GM23338 (cell line): ENCODE measurements around the gene CEACAM16. TPM values are rescaled to one million over a fixed set of nuclear protein-coding genes. Genes with fewer than 3 reads are reported as not detected.
A peak's percentile ranks its signal among the peaks of the same experiment; 100 is the strongest.
"Not testable (repeated sequence)": the region's sequence is repeated elsewhere in the genome, so short reads cannot be mapped to it uniquely, and the experiment has no call there.

Experiments used
- ATAC-seq: fragments of 200-7000 bp; cut with Tn5 transposase; 3 replicates; pipeline ENCODE4 v1.9.1; 2020
- DNase-seq: peaks from one replicate; pipeline ENCODE4 v3.0.0-alpha.2; 2015; ENCODE audit warnings: low spot score
- H2AFZ ChIP-seq: fragments of 200-600 bp; sonication (generic); 2 replicates; pipeline ENCODE4 v1.8.0; 2016; ENCODE audit warnings: antibody characterized with exemption, mild to moderate bottlenecking, moderate library complexity
- H3F3A ChIP-seq: fragments of 200-600 bp; sonication (generic); replicated peaks from 2 replicates; pipeline ENCODE4 v1.8.0; 2017; ENCODE audit warnings: antibody characterized with exemption, mixed run types, low read depth
- H3K27ac ChIP-seq: fragments of 200-600 bp; sonication (generic); 2 replicates; pipeline ENCODE4 v1.6.1; 2016; ENCODE audit warnings: low read depth
- H3K27me3 ChIP-seq: fragments of 200-600 bp; sonication (generic); 2 replicates; pipeline ENCODE4 v1.8.0; 2016; ENCODE audit warnings: mild to moderate bottlenecking, mixed run types, moderate library complexity; ENCODE audit not compliant: insufficient read depth
- H3K36me3 ChIP-seq: fragments of 200-600 bp; sonication (generic); 2 replicates; pipeline ENCODE4 v1.8.0; 2016; ENCODE audit warnings: mild to moderate bottlenecking; ENCODE audit not compliant: insufficient read depth
- H3K4me1 ChIP-seq: fragments of 200-600 bp; sonication (generic); 2 replicates; pipeline ENCODE4 v1.8.0; 2016; ENCODE audit warnings: mild to moderate bottlenecking, moderate library complexity; ENCODE audit not compliant: insufficient read depth
- H3K4me2 ChIP-seq: fragments of 200-600 bp; sonication (generic); 2 replicates; pipeline ENCODE4 v1.7.1; 2017; ENCODE audit warnings: mixed run types
- H3K4me3 ChIP-seq: fragments of 200-600 bp; sonication (generic); 2 replicates; pipeline ENCODE4 v1.6.1; 2016; ENCODE audit warnings: mixed run types
- H3K79me2 ChIP-seq: fragments of 200-600 bp; sonication (generic); replicated peaks from 2 replicates; pipeline ENCODE4 v1.8.0; 2017; ENCODE audit warnings: mild to moderate bottlenecking; ENCODE audit not compliant: insufficient read depth
- H3K9me2 ChIP-seq: fragments of 200-600 bp; sonication (generic); 2 replicates; pipeline ENCODE4 v1.8.0; 2017; ENCODE audit not compliant: insufficient read depth
- H4K20me1 ChIP-seq: fragments of 200-600 bp; sonication (generic); replicated peaks from 2 replicates; pipeline ENCODE4 v1.8.0; 2017; ENCODE audit warnings: mild to moderate bottlenecking; ENCODE audit not compliant: insufficient read depth
- H3K27ac Mint-ChIP-seq: 2 replicates; pipeline ENCODE4 v1.8.0; 2020; ENCODE audit warnings: inconsistent platforms, mild to moderate bottlenecking, moderate library complexity, mixed read lengths
- H3K27me3 Mint-ChIP-seq: 3 replicates; pipeline ENCODE4 v1.8.0; 2022; ENCODE audit warnings: low read depth, mild to moderate bottlenecking, moderate library complexity, mixed read lengths, inconsistent platforms; ENCODE audit not compliant: insufficient read depth, poor library complexity
- H3K36me3 Mint-ChIP-seq: 3 replicates; pipeline ENCODE4 v1.8.0; 2021; ENCODE audit warnings: low read depth, mild to moderate bottlenecking, inconsistent platforms, moderate library complexity, mixed read lengths
- H3K4me1 Mint-ChIP-seq: 3 replicates; pipeline ENCODE4 v1.8.0; 2020; ENCODE audit warnings: mild to moderate bottlenecking, inconsistent platforms, mixed read lengths
- H3K4me3 Mint-ChIP-seq: 3 replicates; pipeline ENCODE4 v1.8.0; 2021; ENCODE audit warnings: moderate library complexity, mild to moderate bottlenecking, inconsistent platforms, mixed read lengths
- H3K9me3 Mint-ChIP-seq: 3 replicates; pipeline ENCODE4 v1.8.0; 2020; ENCODE audit warnings: moderate library complexity, mild to moderate bottlenecking, inconsistent platforms, mixed read lengths
- CREB1 ChIP-seq: fragments of 250-450 bp; sonication (Bioruptor Pico); IDR thresholded peaks from 2 replicates; pipeline ENCODE4 v1.5.0; 2020; ENCODE audit warnings: low read depth, mild to moderate bottlenecking, moderate library complexity
- EZH2 ChIP-seq: fragments of 200-600 bp; sonication (generic); IDR thresholded peaks from one replicate; pipeline ENCODE4 v1.8.0; 2017; ENCODE audit warnings: antibody characterized with exemption, mild to moderate bottlenecking, low read depth; ENCODE audit not compliant: unreplicated experiment
- EZH2phosphoT487 ChIP-seq: fragments of 200-600 bp; sonication (generic); IDR thresholded peaks from one replicate; pipeline ENCODE4 v1.8.1; 2018; ENCODE audit warnings: antibody characterized with exemption; ENCODE audit not compliant: unreplicated experiment
- JUNB ChIP-seq: IDR thresholded peaks from one replicate; pipeline ENCODE4 v1.6.1; 2016; ENCODE audit warnings: antibody characterized with exemption; ENCODE audit not compliant: unreplicated experiment
- POLR2AphosphoS5 ChIP-seq: IDR thresholded peaks from 2 replicates; pipeline ENCODE4 v1.6.1; 2016; ENCODE audit warnings: antibody characterized with exemption, low read depth
- STAT1 ChIP-seq: IDR thresholded peaks from one replicate; pipeline ENCODE4 v1.6.1; 2016; ENCODE audit warnings: antibody characterized with exemption; ENCODE audit not compliant: unreplicated experiment
- ZNF114 ChIP-seq: fragments of 250-450 bp; sonication (Bioruptor Pico); IDR thresholded peaks from 2 replicates; pipeline ENCODE4 v1.5.0; 2020; ENCODE audit warnings: mild to moderate bottlenecking, moderate library complexity
- polyA plus RNA-seq: library from polyadenylated mRNA; unstranded; fragments of >200 nt; fragmentation: Nextera tagmentation; extraction: Ambion mirVana; gene quantifications from 2 replicates; pipeline ENCODE4 v1.2.1, GENCODE V29; 2016
- total RNA-seq: library from RNA; depleted of rRNA; stranded (reverse); fragments of >200 nt; shearing (Covaris generic); gene quantifications from 2 replicates; pipeline ENCODE4 v1.2.3, GENCODE V29; 2014
- TF ChIP-seq, protein P1 (sequence below): IDR thresholded peaks from 2 replicates; pipeline ENCODE4 v1.6.1; 2016; ENCODE audit warnings: antibody characterized with exemption
- TF ChIP-seq, protein P2 (sequence below): fragments of 250-450 bp; sonication (Bioruptor Pico); IDR thresholded peaks from 2 replicates; pipeline ENCODE4 v1.5.0; 2020; ENCODE audit warnings: mild to moderate bottlenecking, moderate library complexity
- TF ChIP-seq, protein P3 (sequence below), 2 experiments: fragments of 200-600 bp in 1 of 2; sonication (generic) in 1 of 2; conservative IDR thresholded peaks; 2 replicates each; pipeline versions ENCODE4 v1.5.1 to v1.6.1; 2016 to 2017; ENCODE audit warnings: antibody characterized with exemption in 2 of 2, low read depth in 2 of 2, mild to moderate bottlenecking in 2 of 2, moderate library complexity in 1 of 2

The CEACAM16 gene
- total and polyA plus RNA-seq, 2 experiments from 2014 or later = not detected

DNA sequence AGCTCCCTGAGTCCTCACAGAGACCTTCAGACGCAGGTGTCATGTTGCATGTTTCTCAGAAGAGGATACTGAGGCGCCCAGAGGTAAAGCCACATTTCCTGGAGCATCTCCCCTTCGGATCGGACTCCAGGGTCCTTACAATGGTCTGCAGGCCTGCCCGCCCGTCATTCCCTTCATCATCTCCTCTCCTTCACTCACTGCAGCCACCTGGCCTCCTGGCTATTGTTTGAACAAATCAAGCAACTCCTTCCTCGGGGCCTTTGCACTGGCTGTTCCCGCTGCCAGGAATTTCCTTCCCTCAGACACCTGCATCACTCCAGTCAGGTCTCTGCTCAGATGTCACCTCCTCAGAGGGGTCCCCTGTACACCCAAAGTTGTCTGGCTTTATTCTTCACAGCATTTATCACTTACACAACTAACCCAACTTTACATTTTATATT lies 20.3 kb downstream of the CEACAM16 start (continued):
- TF ChIP-seq EZH2phosphoT487 (no peak), ZNF114 (CRISPR knock-in tag) (no peak)

DNA sequence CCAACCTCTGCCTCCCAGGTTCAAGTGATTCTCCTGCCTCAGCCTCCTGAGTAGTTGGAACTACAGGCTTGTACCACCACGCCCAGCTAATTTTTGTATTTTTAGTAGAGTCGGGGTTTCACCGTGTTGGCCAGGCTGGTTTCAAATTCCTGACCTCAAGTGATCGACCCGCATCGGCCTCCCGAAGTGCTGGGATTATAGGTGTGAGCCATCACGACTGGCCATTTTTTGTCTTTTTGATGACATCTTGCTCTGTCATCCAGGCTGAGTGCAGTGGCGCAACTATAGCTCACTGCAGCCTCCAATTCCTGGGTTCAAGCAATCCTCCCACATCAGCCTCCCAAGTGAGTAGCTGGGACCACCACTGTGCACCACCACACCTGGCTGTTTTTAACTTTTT lies 21.4 kb downstream of the CEACAM16 start:
- H3K27me3 ChIP-seq, H3K4me2 ChIP-seq, H3K27ac ChIP-seq, H3K4me1 Mint-ChIP-seq, H3K36me3 ChIP-seq, ATAC-seq, H3K4me3 Mint-ChIP-seq, H3K36me3 Mint-ChIP-seq, H3K4me3 ChIP-seq, H3F3A ChIP-seq, H3K27ac Mint-ChIP-seq, H4K20me1 ChIP-seq, H3K79me2 ChIP-seq, DNase-seq, H2AFZ ChIP-seq, H3K9me3 Mint-ChIP-seq, H3K9me2 ChIP-seq: not testable (repeated sequence)
- peaks cover 23% of the 10 kb centered on the region for H3K27me3 Mint-ChIP-seq
- H3K4me1 ChIP-seq = peaks cover 15% of the 10 kb centered on the region

DNA sequence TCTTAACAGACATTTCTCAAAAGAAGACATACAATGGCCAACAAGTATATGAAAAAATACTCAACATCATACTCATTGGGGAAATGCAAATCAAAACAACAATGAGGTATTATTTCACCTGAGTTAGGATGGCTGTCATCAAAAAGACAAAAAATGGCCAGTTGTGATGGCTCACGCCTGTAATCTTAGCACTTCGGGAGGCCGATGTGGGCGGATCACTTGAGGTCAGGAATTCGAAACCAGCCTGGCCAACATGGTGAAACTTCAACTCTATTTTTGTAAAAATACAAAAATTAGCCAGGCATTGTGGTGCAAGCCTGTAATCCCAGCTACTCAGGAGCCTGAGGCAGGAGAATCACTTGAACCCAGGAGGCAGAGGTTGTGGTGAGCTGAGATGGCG lies 22.0 kb downstream of the CEACAM16 start:
- Mint-ChIP-seq H3K27ac (no peak overlapping the region), H3K36me3 (no peaks in the 10 kb centered on the region; the same call in 2 of the 3 replicates), H3K27me3 (peaks cover 23% of the 10 kb centered on the region), H3K4me1 (peaks cover 8% of the 10 kb centered on the region), H3K4me3 (no peak overlapping the region), H3K9me3 (0 out of 3 replicates have a peak, but pooled peaks cover 1% of the 10 kb centered on the region)
- 0 out of 2 replicates have a peak, but pooled peaks cover 6% of the 10 kb centered on the region for H3K27me3 ChIP-seq
- no peak overlapping the region for H3K4me2 ChIP-seq
- no peak overlapping the region for H3K4me3 ChIP-seq
- DNase-seq (no peak), ATAC-seq (no peak)
- H4K20me1 ChIP-seq = no peaks in the 10 kb centered on the region
- no peaks in the 10 kb centered on the region for H3F3A ChIP-seq
- H2AFZ ChIP-seq = peak overlapping the region; percentile 83
- H3K9me2 ChIP-seq = no peaks in the 10 kb centered on the region
- peaks cover 15% of the 10 kb centered on the region for H3K4me1 ChIP-seq
- no peaks in the 10 kb centered on the region; the same call in 1 of the 2 replicates for H3K36me3 ChIP-seq
- no peak overlapping the region for H3K27ac ChIP-seq
- no peaks in the 10 kb centered on the region for H3K79me2 ChIP-seq
- TF ChIP-seq EZH2 = no peak
- TF ChIP-seq EZH2phosphoT487 = no peak
- TF ChIP-seq POLR2AphosphoS5 = no peak
- TF ChIP-seq JUNB = no peak
- no peak for TF ChIP-seq STAT1
- no peak for TF ChIP-seq CREB1 (CRISPR knock-in tag)
- TF ChIP-seq, protein P1, sequence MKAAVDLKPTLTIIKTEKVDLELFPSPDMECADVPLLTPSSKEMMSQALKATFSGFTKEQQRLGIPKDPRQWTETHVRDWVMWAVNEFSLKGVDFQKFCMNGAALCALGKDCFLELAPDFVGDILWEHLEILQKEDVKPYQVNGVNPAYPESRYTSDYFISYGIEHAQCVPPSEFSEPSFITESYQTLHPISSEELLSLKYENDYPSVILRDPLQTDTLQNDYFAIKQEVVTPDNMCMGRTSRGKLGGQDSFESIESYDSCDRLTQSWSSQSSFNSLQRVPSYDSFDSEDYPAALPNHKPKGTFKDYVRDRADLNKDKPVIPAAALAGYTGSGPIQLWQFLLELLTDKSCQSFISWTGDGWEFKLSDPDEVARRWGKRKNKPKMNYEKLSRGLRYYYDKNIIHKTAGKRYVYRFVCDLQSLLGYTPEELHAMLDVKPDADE = no peak
- TF ChIP-seq, protein P2, sequence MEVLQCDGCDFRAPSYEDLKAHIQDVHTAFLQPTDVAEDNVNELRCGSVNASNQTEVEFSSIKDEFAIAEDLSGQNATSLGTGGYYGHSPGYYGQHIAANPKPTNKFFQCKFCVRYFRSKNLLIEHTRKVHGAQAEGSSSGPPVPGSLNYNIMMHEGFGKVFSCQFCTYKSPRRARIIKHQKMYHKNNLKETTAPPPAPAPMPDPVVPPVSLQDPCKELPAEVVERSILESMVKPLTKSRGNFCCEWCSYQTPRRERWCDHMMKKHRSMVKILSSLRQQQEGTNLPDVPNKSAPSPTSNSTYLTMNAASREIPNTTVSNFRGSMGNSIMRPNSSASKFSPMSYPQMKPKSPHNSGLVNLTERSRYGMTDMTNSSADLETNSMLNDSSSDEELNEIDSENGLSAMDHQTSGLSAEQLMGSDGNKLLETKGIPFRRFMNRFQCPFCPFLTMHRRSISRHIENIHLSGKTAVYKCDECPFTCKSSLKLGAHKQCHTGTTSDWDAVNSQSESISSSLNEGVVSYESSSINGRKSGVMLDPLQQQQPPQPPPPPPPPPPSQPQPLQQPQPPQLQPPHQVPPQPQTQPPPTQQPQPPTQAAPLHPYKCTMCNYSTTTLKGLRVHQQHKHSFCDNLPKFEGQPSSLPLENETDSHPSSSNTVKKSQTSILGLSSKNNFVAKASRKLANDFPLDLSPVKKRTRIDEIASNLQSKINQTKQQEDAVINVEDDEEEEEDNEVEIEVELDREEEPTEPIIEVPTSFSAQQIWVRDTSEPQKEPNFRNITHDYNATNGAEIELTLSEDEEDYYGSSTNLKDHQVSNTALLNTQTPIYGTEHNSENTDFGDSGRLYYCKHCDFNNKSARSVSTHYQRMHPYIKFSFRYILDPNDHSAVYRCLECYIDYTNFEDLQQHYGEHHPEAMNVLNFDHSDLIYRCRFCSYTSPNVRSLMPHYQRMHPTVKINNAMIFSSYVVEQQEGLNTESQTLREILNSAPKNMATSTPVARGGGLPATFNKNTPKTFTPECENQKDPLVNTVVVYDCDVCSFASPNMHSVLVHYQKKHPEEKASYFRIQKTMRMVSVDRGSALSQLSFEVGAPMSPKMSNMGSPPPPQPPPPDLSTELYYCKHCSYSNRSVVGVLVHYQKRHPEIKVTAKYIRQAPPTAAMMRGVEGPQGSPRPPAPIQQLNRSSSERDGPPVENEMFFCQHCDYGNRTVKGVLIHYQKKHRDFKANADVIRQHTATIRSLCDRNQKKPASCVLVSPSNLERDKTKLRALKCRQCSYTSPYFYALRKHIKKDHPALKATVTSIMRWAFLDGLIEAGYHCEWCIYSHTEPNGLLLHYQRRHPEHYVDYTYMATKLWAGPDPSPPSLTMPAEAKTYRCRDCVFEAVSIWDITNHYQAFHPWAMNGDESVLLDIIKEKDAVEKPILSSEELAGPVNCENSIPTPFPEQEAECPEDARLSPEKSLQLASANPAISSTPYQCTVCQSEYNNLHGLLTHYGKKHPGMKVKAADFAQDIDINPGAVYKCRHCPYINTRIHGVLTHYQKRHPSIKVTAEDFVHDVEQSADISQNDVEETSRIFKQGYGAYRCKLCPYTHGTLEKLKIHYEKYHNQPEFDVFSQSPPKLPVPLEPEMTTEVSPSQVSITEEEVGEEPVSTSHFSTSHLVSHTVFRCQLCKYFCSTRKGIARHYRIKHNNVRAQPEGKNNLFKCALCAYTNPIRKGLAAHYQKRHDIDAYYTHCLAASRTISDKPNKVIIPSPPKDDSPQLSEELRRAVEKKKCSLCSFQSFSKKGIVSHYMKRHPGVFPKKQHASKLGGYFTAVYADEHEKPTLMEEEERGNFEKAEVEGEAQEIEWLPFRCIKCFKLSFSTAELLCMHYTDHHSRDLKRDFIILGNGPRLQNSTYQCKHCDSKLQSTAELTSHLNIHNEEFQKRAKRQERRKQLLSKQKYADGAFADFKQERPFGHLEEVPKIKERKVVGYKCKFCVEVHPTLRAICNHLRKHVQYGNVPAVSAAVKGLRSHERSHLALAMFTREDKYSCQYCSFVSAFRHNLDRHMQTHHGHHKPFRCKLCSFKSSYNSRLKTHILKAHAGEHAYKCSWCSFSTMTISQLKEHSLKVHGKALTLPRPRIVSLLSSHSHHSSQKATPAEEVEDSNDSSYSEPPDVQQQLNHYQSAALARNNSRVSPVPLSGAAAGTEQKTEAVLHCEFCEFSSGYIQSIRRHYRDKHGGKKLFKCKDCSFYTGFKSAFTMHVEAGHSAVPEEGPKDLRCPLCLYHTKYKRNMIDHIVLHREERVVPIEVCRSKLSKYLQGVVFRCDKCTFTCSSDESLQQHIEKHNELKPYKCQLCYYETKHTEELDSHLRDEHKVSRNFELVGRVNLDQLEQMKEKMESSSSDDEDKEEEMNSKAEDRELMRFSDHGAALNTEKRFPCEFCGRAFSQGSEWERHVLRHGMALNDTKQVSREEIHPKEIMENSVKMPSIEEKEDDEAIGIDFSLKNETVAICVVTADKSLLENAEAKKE (CRISPR knock-in tag) = no peak
- TF ChIP-seq, protein P3, sequence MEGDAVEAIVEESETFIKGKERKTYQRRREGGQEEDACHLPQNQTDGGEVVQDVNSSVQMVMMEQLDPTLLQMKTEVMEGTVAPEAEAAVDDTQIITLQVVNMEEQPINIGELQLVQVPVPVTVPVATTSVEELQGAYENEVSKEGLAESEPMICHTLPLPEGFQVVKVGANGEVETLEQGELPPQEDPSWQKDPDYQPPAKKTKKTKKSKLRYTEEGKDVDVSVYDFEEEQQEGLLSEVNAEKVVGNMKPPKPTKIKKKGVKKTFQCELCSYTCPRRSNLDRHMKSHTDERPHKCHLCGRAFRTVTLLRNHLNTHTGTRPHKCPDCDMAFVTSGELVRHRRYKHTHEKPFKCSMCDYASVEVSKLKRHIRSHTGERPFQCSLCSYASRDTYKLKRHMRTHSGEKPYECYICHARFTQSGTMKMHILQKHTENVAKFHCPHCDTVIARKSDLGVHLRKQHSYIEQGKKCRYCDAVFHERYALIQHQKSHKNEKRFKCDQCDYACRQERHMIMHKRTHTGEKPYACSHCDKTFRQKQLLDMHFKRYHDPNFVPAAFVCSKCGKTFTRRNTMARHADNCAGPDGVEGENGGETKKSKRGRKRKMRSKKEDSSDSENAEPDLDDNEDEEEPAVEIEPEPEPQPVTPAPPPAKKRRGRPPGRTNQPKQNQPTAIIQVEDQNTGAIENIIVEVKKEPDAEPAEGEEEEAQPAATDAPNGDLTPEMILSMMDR (conservative IDR thresholded peaks at IDR 0.05; ENCODE audit: low read depth in 2 of 2) = no peak
